GM20000 (cell line): ENCODE results near the gene GNAT1.

Experiments used
- DNase-seq: peaks from one replicate; pipeline ENCODE4 v3.0.0; 2012; ENCODE audit warnings: low spot score
- CTCF ChIP-seq: IDR thresholded peaks from 2 replicates; pipeline ENCODE4 v1.5.1; 2012; ENCODE audit warnings: mild to moderate bottlenecking, control low read depth; ENCODE audit errors: extremely low read depth, missing control alignments

Gene GNAT1

GRCh38 chr3:50190936-50191660 is at the start of gene GNAT1:
Gene GNAT1 (plus strand): TSS chr3:50191610. CDS start chr3:50191726, 116 bp downstream.
- DNase-seq, result no peak
- no peak for TF ChIP-seq CTCF

GRCh38 chr3:50146316-50146901 is 45.0 kb upstream of the GNAT1 start:
- no peak for DNase-seq
- no peak for TF ChIP-seq CTCF

- no peak for DNase-seq
- no peak for TF ChIP-seq CTCF
Observed at GRCh38 chr3:50147016-50147415, 44.4 kb upstream of the GNAT1 start.

GRCh38 chr3:50147447-50147846 is 44.0 kb upstream of the GNAT1 start:
- no peak for DNase-seq
- TF ChIP-seq CTCF, result no peak

GRCh38 chr3:50147861-50148260 is 43.5 kb upstream of the GNAT1 start:
- DNase-seq, result no peak
- no peak for TF ChIP-seq CTCF

GRCh38 chr3:50150404-50150750 is 41.0 kb upstream of the GNAT1 start:
- DNase-seq, result no peak
- TF ChIP-seq CTCF, result no peak

- no peak for TF ChIP-seq CTCF
- no peak for DNase-seq
Observed at GRCh38 chr3:50150863-50151686, 40.3 kb upstream of the GNAT1 start.
